Inflammatory macrophage (primary cell): ENCODE measurements around the gene PHOSPHO1.
A peak's percentile ranks its signal among the peaks of the same experiment; 100 is the strongest.

ENCODE experiments used
- DNase-seq, 2 donors: peaks; one replicate each; pipeline ENCODE4 v3.0.0-alpha.2; 2020 to 2022

The PHOSPHO1 gene

GRCh38 chr17:49217651-49218413 lies 12.8 kb downstream of the PHOSPHO1 start:
- DNase-seq, result peak; percentile 96

GRCh38 chr17:49216953-49217650 lies 13.5 kb downstream of the PHOSPHO1 start:
- peak; percentile 89 to 93 for DNase-seq

DNA sequence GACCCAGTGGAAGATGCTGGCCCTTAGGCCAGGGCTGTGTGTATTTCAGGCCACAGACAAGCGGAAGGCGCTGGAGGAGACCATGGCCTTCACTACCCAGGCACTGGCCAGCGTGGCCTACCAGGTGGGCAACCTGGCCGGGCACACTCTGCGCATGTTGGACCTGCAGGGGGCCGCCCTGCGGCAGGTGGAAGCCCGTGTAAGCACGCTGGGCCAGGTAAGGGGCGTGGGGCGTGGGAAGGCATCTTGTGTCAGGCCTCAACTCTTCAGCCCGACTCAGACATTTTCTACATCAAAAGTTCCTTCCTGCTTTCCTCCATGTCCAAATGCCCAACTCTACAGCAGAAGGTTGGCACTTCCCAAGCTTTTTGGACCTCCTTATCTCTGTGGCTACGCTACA lies 14.1 kb downstream of the PHOSPHO1 start:
- DNase-seq, result no peak

DNA sequence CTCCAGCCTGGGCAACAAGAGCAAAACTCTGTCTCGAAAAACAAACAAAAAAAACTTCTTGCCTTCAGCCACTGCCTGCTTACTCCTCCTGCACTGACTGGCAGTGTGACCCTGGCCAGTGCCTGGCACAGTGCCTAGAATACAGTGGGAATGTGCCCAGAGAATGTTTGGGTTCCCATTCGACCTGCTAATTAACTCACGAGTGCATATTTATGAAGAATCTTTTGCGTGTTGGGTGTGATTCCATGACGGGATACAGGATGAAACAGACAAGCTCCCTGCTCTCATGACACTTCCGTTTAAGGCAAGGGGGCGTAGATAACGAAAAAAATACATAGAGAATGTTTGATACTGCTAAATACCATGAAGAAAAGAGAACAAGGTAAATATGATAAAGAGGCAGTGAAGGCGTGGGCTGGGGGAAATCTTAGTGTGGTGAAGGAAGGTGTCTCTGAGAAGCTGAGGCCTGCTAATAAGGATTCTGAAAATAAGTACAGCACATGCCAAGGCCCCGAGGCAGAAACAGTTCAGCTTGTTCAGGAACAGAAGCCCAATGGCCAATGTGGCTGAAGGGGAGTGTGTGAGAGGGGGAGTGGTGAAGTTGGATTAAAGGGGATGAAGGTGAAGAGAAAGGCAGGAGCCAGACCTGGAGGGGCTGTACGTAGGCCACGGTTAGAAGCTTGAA lies 15.8 kb downstream of the PHOSPHO1 start:
- no peak for DNase-seq

DNA sequence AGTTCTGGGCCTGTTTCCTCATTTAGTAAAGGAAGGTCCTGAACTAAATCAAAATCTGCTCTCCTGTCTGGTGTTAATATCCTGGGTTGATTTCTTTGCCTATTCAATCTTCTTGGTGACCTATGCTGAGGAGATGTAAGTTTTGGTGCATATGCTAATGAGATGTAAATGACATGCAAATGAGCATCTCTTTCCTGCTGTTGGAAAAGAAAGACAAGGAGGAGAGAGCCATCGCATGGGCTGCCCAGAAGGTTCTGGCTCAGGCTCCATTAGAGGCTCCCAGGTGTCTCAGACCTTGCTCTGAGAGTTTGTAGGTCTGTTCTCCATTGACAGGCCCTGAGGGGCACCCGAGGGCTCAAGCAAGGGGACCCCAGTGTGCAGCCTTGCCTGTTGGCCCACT lies 16.7 kb downstream of the PHOSPHO1 start:
- DNase-seq, result no peak

- no peak for DNase-seq
Measured at GRCh38 chr17:49213399-49213798, 17.2 kb downstream of the PHOSPHO1 start.

GRCh38 chr17:49210158-49211029 lies 20.2 kb downstream of the PHOSPHO1 start, which contains the start of the genes ABI3 and GNGT2:
Gene ABI3, plus strand, starts transcription at chr17:49210707. Its CDS starts 18 bp downstream, at chr17:49210725.
Gene GNGT2, minus strand, starts transcription at chr17:49210574. Its CDS starts 3,152 bp downstream, at chr17:49207422.
- DNase-seq, result peak; percentile 37 to 50

DNA sequence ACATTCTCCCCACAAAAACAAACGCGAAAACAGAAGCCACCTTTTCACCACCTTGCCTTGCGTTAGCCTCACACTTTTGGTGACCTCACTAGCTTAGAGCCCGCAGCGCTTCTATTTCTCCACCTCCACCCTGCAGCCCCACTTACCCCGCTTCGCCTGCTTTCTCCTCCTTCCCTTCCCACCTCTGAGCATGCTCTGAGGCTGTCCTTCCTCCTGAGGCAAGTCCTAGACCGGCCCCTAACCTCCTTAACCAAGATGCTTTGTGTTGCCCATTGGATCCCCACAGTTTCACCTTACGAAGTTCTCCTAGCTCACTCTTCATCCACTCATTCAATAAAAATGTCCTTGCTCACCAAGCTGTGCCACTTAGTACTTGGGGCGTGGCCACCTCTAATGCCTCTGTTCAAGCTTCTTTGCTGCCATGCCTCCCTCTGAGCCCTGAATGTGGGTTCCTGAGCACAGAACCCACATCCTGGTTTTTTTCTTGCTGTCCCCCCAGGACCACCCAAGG lies 21.5 kb downstream of the PHOSPHO1 start:
- DNase-seq, result no peak

DNA sequence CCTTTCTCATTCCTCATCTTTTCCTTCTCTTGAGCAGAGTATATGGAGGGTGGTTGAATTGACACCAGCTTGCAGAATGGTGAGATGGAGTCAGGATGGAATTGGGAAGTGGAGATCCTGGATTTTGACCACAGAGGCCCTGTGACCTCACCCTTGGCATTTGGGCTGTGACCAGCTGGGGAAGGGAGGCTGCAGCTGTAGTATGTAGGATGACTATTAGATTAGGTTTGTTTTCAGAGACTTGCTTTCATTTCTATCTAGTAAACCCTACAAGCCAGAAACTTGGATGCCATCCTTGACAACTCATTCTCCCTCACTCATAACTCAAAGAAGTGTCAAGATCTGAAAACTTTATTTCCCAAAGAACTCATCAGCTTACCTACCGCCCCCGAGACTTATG lies 26.1 kb downstream of the PHOSPHO1 start:
- DNase-seq, result peak in 1 of 2 donors; percentile 28

GRCh38 chr17:49203796-49204195 lies 26.8 kb downstream of the PHOSPHO1 start:
- no peak for DNase-seq

GRCh38 chr17:49201481-49201927 lies 29.1 kb downstream of the PHOSPHO1 start:
- no peak for DNase-seq

DNA sequence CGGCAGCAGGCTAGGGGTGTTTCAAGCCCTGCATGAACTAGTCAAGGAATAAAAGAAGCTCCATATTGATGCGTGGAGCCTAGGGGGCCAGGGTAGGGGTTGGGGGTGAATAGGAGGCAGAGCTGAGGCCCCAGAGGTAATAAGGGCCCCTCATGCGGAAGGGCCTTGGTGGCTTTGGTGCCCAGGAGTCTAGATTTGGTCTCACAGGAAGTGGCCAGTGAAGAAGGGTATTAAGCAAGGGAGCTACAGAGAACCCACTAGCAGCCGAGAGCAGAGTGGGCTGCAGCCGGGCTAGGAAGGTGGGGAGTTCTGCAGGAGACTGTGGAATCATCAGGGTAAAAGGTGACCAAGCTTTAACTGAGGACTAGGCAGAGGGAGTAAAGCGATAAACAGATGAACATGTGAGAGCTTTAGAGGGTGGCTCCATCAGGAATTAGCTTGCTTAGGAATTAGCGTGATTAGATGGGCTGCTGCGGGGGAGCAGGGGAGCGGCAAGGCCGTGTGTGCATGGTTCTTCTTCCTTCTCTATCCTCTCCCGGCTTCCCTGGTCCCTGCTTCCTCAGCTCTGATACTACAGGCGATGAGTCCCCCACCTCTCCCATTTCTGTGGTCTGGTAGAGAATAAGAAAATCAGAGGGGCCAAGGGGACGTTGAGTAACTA lies 30.0 kb downstream of the PHOSPHO1 start:
- DNase-seq, result no peak

GRCh38 chr17:49198211-49198610 lies 32.4 kb downstream of the PHOSPHO1 start:
- peak; percentile 44 to 62 for DNase-seq

GRCh38 chr17:49197346-49197998 lies 33.1 kb downstream of the PHOSPHO1 start:
- no peak for DNase-seq

DNA sequence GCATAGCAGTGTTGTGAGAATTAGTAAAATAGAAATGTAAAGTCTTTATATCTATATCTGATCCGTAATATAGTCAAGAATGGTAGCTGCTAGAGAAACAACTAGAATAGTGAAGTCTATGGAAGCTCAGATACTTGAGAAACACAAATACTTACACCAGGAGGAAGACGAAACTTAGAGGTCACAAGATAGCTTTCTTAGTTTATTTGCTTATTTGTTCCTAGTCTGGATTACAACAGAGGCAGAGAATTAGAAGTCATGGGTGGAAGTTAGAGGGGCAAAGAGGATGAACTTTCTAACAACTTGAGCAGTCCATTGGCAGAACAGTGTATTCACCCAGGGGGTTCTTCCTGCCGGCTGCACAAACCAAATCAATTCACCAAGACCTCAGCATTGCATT lies 34.1 kb downstream of the PHOSPHO1 start:
- DNase-seq, result peak; percentile 40 to 61

DNA sequence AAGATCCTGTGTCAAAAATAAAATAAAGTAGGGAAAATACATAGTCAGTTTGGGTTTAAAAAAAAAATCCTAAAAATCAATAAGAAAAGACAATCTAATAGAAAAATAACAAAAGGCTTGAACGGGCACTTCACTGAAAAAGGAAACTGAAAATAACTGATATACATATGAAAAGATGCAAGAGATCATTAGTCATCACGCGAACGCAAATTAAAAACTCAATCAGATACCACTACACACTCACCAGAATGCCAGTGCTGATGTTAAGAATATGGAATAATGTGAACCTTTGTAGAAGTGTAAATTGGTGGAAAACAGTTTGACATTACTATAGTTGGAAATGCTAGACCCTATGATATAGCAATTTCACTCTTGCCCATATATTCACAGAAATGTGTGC lies 34.8 kb downstream of the PHOSPHO1 start:
- DNase-seq, result no peak

GRCh38 chr17:49194297-49194607 lies 36.3 kb downstream of the PHOSPHO1 start:
- no peak for DNase-seq

DNA sequence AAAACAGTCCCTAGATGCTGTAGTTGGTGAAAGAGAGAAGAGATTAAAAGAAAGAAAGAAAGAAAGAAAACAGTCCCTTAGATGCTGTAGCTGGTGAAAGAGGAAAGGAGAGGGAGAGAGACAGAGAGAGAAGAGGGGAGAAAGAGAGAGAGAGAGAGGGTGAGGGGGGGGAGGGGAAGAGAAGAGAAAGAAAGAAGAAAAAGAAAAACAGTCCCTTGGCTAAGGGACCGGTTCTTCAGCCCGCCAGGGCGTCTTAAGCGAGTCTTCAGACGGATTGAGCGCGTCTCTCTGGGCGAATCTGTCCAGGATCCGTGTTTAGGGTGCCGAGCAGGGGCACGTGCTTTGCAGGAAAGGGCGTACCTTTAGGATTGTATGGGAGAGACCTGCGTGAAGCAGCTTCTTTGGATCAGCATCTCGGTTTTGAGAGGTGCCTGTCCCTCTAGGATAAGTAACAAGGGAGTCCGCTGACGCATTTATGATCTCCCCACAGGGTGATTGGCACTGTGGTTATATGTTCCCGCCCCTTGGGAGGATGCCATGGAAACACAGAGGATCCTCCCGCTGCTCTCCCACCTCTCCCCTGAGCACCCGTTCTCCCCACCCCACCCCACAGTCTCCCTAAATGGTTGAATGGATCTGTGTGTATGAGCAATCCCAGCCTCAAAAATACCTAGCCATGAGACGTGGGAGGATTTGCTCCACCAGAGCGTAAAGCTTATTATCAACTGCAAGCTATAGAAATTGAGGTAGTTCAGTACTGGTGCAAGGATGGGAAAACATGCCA lies 36.9 kb downstream of the PHOSPHO1 start:
- DNase-seq, result peak; percentile 70 to 71

GRCh38 chr17:49191917-49192741 lies 38.5 kb downstream of the PHOSPHO1 start:
- peak; percentile 93 to 94 for DNase-seq
